Loucy (cell line): Measurements from ENCODE around the gene ASTN2.

Experiments used
- H2AFZ ChIP-seq: fragments of 200-600 bp; sonication (generic); 2 replicates; pipeline ENCODE4 v1.6.0; 2016; ENCODE audit warnings: antibody characterized with exemption, mild to moderate bottlenecking, low read length, moderate library complexity
- H3F3A ChIP-seq: fragments of 200-600 bp; 2 replicates; pipeline ENCODE4 v1.6.0; 2016; ENCODE audit warnings: antibody characterized with exemption, low read depth, mild to moderate bottlenecking
- H3K27me3 ChIP-seq: fragments of 200-600 bp; sonication (generic); 2 replicates; pipeline ENCODE4 v1.6.1; 2014; ENCODE audit warnings: low read length, mild to moderate bottlenecking; ENCODE audit not compliant: insufficient read depth, poor library complexity, severe bottlenecking
- H3K36me3 ChIP-seq: fragments of 200-600 bp; sonication (generic); 2 replicates; pipeline ENCODE4 v1.6.1; 2016; ENCODE audit warnings: low read length; ENCODE audit not compliant: insufficient read depth
- H3K4me1 ChIP-seq: fragments of 200-600 bp; sonication (generic); 2 replicates; pipeline ENCODE4 v1.5.1; 2014; ENCODE audit warnings: low read length, mild to moderate bottlenecking; ENCODE audit not compliant: insufficient read depth, poor library complexity, severe bottlenecking
- H3K4me2 ChIP-seq: fragments of 200-600 bp; sonication (generic); 2 replicates; pipeline ENCODE4 v1.6.0; 2014; ENCODE audit warnings: antibody characterized with exemption, low read length, low read depth, mild to moderate bottlenecking; ENCODE audit not compliant: poor library complexity, severe bottlenecking
- H3K4me3 ChIP-seq: fragments of 200-600 bp; sonication (generic); 2 replicates; pipeline ENCODE4 v1.5.1; 2014; ENCODE audit warnings: low read length, mild to moderate bottlenecking, mixed read lengths; ENCODE audit not compliant: poor library complexity, severe bottlenecking
- H3K79me2 ChIP-seq: fragments of 200-600 bp; sonication (generic); 2 replicates; pipeline ENCODE4 v1.6.1; 2014; ENCODE audit warnings: low read length; ENCODE audit not compliant: insufficient read depth
- H3K9ac ChIP-seq: fragments of 200-600 bp; sonication (generic); 2 replicates; pipeline ENCODE4 v1.6.0; 2014; ENCODE audit warnings: mild to moderate bottlenecking, low read depth, low read length, moderate library complexity; ENCODE audit not compliant: poor library complexity, severe bottlenecking
- H3K9me2 ChIP-seq: fragments of 200-600 bp; sonication (generic); replicated peaks from 2 replicates; pipeline ENCODE4 v1.6.1; 2016; ENCODE audit warnings: low read depth, low read length, mixed read lengths
- H3K9me3 ChIP-seq: fragments of 200-600 bp; sonication (generic); 2 replicates; pipeline ENCODE4 v1.6.1; 2014; ENCODE audit warnings: mild to moderate bottlenecking, antibody characterized with exemption, low read length, low read depth; ENCODE audit not compliant: insufficient read depth
- H4K20me1 ChIP-seq: fragments of 200-600 bp; sonication (generic); 2 replicates; pipeline ENCODE4 v1.6.0; 2014; ENCODE audit warnings: antibody characterized with exemption, low read length, mild to moderate bottlenecking; ENCODE audit not compliant: insufficient read depth, poor library complexity, severe bottlenecking
- EZH2phosphoT487 ChIP-seq: fragments of 200-600 bp; IDR thresholded peaks from 2 replicates; pipeline ENCODE4 v1.6.1; 2018; ENCODE audit warnings: antibody characterized with exemption, mild to moderate bottlenecking, moderate library complexity, borderline replicate concordance
- TF ChIP-seq, protein P1 (sequence below): fragments of 200-600 bp; sonication (generic); conservative IDR thresholded peaks from 2 replicates; pipeline ENCODE4 v1.5.1; 2014; ENCODE audit warnings: mild to moderate bottlenecking, antibody characterized with exemption, low read length

Gene ASTN2

DNA sequence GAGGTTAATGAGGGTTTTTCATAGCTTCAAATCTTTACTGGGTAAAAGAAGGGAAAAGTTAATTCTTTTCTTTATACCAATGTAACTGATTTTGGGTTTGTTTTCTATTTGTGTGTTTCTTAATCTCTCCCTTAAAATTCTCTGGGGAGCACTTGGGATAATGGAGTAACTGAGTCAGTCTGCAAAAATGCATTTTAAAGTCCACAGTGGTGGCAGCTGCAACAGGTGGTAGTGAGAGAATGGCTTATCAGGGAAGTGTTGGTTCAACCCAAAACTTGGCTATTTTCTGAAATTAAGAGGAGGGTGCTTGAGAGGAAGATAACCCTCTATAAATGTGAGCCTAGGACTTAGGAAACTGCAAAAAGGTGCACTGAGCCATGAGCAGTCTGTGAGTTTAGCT lies 39.9 kb upstream of the ASTN2 start:
- H3K4me2 ChIP-seq, result no peak overlapping the region
- no peak overlapping the region for H3K4me3 ChIP-seq
- TF ChIP-seq, protein P1, sequence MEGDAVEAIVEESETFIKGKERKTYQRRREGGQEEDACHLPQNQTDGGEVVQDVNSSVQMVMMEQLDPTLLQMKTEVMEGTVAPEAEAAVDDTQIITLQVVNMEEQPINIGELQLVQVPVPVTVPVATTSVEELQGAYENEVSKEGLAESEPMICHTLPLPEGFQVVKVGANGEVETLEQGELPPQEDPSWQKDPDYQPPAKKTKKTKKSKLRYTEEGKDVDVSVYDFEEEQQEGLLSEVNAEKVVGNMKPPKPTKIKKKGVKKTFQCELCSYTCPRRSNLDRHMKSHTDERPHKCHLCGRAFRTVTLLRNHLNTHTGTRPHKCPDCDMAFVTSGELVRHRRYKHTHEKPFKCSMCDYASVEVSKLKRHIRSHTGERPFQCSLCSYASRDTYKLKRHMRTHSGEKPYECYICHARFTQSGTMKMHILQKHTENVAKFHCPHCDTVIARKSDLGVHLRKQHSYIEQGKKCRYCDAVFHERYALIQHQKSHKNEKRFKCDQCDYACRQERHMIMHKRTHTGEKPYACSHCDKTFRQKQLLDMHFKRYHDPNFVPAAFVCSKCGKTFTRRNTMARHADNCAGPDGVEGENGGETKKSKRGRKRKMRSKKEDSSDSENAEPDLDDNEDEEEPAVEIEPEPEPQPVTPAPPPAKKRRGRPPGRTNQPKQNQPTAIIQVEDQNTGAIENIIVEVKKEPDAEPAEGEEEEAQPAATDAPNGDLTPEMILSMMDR, result no peak
- no peak for TF ChIP-seq EZH2phosphoT487
- no peaks in the 10 kb centered on the region for H3K9me2 ChIP-seq
- H3K27me3 ChIP-seq, result no peaks in the 10 kb centered on the region
- no peak overlapping the region for H3K9ac ChIP-seq
- no peaks in the 10 kb centered on the region for H3K79me2 ChIP-seq
- no peaks in the 10 kb centered on the region for H3F3A ChIP-seq
- H3K9me3 ChIP-seq, result no peaks in the 10 kb centered on the region
- H3K36me3 ChIP-seq, result no peaks in the 10 kb centered on the region
- no peak overlapping the region for H2AFZ ChIP-seq
- H4K20me1 ChIP-seq, result no peaks in the 10 kb centered on the region
- H3K4me1 ChIP-seq, result no peaks in the 10 kb centered on the region

DNA sequence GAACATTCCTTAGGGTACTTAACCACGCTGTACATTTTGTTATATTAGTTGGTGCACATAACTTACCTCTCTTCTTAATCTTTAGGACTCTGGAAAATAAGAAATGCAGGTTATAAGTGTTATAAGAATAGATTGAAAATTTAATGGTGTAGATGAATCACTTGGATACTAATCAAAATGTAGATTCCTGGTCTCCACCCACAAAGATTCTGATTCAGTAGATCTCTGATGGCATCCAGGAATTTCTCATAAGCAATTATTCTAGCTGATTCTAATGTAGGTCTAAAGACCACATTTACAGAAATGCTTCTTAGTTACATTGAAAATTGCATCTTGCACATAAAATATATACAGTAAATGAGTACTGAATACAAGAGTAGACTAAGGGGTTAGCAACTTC lies 38.9 kb upstream of the ASTN2 start:
- Histone ChIP-seq H4K20me1 (no peaks in the 10 kb centered on the region), H3K4me1 (no peaks in the 10 kb centered on the region), H3K79me2 (no peaks in the 10 kb centered on the region), H3K4me2 (no peak overlapping the region), H3K9me3 (no peaks in the 10 kb centered on the region), H3K9me2 (no peaks in the 10 kb centered on the region), H3K9ac (no peak overlapping the region), H3K4me3 (no peak overlapping the region), H3K36me3 (no peaks in the 10 kb centered on the region), H2AFZ (no peak overlapping the region), H3F3A (no peaks in the 10 kb centered on the region), H3K27me3 (no peaks in the 10 kb centered on the region)
- TF ChIP-seq, protein P1, result no peak
- TF ChIP-seq EZH2phosphoT487, result no peak

DNA sequence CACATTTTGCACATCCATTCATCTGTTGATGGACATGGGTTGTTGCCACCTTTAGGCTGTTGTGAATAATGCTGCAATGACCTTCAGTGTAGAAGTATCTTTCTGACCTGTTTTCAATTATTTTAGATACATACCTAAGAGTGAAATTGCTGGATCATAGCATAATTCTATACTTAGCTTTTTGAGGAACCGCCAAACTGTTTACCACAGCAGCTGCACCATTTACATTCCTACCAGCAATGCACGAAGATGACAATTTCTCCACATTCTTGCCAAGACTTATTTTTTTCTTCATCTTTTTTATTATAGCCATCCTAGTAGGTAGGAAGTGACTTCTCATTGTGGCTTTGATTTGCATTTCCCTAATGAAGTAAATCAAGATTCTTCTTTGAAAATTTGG lies 36.5 kb upstream of the ASTN2 start:
- H3F3A ChIP-seq, result no peaks in the 10 kb centered on the region

More for the DNA sequence above, 36.5 kb upstream of the ASTN2 start:
- Histone ChIP-seq H3K27me3 (no peaks in the 10 kb centered on the region), H3K4me3 (no peak overlapping the region), H4K20me1 (no peaks in the 10 kb centered on the region), H3K9me2 (no peaks in the 10 kb centered on the region), H2AFZ (no peak overlapping the region), H3K4me2 (no peak overlapping the region), H3K9me3 (no peaks in the 10 kb centered on the region), H3K79me2 (no peaks in the 10 kb centered on the region), H3K9ac (no peak overlapping the region), H3K36me3 (no peaks in the 10 kb centered on the region), H3K4me1 (no peaks in the 10 kb centered on the region)
- no peak for TF ChIP-seq EZH2phosphoT487
- TF ChIP-seq, protein P1, result no peak
